IPS DF 4.7 (cell line): ENCODE measurements around the gene UNC45B.
"Not testable (repeated sequence)": the region's sequence is repeated elsewhere in the genome, so short reads cannot be mapped to it uniquely, and the experiment has no call there.

Source experiments
- DNase-seq: peaks from one replicate; pipeline ENCODE4 v3.0.0-alpha.2; 2013; ENCODE audit warnings: low spot score; ENCODE audit errors: extremely low read depth

The UNC45B gene

DNA sequence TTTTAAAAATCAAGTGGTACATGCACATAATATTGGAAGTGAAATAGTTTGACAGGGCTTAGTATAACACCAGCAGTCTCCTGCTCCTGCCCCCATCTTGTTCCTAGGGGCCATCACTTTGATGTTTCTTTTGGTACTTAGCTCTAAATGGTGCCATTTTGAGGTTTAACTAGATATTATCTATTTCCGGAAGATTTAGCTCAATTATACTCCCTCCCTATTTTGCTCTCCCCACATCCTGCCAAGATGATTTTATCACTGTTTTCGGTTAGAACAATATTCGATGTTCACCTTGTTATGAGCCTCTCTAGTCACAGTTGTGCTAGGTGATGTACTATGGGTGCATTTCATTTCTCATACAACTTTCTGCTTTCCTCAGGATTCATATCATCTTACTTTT, 66.6 kb downstream of the UNC45B start:
- DNase-seq: no peak

DNA sequence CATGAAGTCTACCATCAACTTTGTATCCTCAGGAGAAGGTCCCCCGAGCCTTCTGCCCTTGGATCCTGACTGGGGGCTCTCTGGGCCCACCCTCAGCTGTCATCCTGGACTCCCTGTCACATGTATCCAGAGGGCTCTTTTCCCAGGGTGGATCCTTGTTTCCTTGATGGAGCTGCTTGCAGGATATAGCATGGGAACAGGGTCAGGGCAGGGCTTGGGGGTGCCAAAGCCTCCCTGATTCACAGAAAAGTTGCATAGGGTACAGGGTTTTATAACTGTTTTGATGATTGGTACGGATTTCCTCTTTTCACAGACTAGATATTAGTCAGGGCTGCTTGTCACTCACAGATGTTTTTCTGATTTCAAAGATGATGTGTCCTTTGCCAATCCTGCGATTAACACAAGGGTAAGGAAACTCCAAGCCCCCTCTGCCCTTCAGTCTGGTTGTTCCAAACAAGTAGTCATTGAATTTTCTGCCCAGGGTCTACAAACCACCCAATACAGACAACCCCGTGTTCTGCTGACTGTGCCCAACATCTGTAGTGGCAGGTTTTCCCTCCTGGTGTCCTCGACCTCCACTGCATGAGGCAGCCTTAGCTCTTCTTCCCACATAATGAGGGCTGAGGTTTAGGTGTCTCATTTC, 67.1 kb downstream of the UNC45B start:
- no peak for DNase-seq

DNA sequence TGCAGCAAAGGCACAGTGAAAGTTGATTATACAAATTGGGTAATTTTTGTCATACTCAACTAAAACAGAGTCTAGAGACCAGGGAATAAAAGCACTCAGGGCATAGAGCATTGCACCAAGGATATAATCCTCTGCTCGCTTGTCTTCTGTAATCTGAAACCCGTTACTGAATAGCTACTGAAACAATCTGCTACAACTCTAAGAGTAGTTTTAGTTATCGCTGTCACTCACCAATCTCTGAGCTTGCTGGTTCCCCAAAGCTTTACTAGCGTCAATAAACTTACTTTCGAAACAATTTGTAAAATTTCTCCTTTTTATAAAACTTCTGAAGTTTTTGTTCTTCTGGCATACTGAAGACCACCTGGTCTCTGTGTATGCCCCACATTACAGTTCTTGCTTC, 69.5 kb downstream of the UNC45B start:
- no peak for DNase-seq

DNA sequence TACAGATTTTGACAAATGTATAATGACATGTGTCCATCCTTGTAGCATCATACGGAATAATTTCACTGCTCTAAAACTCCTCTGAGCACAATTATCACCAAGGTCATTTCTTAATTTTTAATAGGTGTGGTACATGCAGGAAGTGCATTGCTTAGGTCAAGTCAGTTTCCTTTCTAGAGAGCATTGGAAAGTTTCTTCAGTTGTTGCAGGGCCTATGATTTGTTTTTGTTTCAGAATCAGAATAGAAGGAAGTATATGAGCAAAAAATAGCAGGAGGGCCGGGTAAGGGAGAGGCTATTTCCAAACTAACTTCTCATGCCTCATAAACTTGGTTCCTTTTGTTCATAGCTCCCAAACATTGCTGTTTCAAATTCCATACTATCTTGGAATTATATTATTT, 71.3 kb downstream of the UNC45B start:
- DNase-seq: no peak

DNA sequence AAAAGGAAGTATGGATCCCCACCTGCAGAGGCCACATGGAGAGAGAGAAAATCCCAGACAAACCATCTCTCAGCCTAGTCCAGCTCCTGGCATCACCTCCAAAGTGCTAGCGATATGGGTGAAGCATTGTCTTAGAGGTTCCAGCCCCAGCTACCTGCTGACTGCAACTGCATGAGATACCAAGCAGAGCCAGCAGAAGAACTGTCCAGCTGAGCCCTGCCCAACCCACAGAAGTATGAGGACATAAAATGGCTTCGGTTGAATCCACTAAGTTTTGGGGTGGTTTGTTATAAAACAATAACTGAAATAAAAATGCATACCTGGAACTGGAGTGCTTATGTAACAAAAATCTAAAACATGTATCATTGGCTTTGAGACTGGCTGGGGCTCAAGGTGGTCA, 74.8 kb downstream of the UNC45B start:
- no peak for DNase-seq

DNA sequence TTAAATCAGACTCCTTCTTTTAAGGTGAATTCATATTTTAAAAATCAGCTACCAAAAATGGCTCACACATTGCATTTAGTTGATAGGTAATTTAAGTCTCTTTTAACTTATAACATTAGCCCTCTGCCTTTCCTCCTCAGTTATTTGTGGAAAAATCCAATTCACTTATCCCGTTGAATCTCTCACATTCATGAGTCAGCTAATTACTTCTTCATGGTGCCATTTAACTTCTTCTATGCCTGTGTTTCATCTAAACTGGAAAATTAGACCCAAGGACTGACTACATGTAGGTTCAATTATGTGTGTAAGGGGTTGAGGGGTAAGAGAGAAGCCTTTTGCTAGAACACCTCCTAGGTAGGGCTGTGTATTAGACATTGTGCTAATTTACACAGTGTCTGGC, 76.8 kb downstream of the UNC45B start:
- DNase-seq: no peak

DNA sequence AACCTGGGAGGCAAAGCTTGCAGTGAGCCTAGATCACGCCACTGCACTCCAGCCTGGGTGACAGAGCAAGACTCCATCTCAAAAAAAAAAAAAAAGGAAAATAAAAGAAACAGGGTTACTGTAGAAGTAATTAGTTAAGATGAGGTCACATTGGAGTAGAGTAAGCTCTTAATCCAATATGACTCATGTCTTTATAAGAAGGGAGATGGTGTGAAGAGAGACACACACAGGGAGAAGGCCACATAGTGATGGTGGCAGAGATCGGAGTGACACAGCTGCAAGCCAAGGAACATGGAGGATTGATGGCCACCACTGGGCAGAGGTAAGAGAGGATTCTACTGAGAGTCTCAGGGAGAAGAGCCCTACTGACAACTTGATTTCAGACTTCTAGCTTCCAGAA, 79.9 kb downstream of the UNC45B start:
- DNase-seq: no peak

DNA sequence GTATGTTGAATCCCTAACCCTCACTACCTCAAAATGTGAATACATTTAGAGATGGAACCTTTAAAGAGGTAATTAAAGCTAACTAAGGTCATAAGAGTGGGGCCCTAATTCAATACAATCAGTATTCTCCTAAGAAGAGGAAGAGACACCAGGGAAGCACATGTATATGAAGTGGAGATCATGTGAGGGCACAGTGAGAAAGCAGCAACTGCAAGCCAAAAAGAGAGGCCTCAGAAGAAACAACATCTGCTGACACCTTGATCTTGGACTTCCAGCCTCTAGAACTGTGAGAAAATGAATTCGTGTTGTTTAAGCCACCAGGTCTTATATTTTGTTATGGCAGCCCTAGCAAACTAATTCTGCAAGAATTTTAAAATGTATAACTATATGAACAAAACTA, 82.0 kb downstream of the UNC45B start:
- DNase-seq: no peak

DNA sequence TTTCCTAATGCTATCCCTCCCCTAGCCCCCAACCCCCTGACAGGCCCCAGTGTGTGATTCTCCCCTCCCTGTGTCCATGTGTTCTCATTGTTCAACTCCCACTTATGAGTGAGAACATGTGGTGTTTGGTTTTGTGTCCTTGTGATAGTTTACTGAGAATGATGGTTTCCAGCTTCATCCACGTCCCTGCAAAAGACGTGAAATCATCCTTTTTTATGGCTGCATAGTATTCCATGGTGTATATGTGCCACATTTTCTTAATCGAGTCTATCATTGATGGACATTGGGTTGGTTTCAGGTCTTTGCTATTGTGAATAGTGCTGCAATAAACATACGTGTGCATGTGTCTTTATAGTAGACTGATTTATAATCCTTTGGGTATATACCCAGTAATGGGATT, 86.7 kb downstream of the UNC45B start:
- not testable (repeated sequence) for DNase-seq

DNA sequence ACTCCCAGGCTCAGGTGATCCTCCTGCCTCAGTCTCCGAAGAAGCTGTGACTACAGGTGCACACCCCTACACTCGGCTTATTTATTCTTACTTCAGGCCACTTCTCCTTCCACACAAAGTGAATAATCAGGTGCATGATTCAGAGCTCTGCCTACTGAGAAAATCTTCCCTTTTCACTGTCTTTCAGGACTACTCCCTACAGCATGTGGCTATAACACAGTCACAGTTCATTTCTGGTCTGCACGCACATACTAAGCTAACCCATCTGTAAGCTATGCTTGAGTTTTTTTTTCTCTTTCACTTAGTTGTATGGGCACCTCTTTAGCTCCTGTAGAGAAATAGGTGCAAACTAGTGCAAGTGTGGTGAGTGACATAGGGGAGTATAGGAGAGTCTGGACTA, 87.7 kb downstream of the UNC45B start:
- no peak for DNase-seq

DNA sequence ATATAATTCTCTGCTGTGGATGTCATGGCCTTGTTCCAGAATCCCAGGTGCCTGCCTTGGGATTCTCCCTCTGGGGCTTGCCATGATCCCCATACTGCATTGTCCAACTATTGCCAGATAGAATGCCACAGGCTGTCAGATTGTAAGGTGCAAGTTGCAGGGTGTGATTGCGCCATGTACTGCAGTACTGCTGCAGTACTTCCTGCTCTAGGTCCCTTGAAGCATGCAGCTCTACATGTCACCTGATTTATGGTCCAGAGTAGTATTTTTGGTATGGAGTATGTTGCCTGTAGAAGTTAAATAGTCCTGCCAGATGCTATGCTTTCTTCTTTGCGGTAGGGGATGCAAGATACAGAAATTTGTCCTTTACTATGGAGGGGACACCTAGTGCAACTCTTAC, 88.3 kb downstream of the UNC45B start:
- DNase-seq: no peak

DNA sequence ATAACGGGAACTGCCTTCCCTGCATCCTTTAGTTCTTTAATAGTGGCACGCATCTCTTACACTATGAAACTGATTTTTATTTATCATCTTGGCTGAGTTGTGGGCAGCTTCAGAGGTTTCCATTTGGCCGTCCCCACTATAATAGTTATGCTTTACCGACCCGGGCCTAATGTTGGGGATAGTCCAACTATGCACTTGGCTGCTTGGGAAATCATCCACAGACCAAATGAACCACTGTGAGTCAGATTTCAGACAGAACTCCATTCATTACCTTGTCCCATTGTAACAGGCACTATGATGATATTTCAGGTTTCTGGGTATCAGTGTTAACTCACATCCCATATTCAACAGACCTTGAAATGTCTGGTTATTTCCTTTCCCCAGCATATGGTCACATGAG, 89.2 kb downstream of the UNC45B start:
- no peak for DNase-seq

DNA sequence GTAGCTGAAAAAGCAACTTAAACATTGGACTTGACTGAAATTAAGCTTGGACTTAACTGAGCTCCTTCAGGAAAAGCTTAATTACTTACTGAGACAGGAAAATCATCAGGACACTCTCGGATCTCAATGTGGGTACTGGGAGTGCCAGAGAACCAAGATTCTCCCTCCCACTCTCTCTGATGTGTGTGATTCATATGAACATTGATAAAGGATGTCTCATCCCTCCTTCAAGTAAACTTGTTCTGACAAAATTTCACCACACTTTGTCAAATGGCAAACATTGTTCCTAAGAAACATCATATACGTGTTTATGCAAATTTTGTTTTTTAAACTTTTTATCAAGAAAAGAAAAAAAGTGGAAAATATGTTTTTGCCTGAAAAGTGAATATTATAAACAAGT, 91.2 kb downstream of the UNC45B start:
- DNase-seq: no peak
